Mesendoderm (in vitro differentiated cells): ENCODE results near the gene SORCS2. TPM values are rescaled to one million over a fixed set of nuclear protein-coding genes. Genes with fewer than 3 reads are reported as not detected.

Experiments used
- DNase-seq: peaks from one replicate; pipeline ENCODE4 v3.0.0; 2013
- H2AK5ac ChIP-seq: 2 replicates; pipeline ENCODE4 v1.6.1; 2013; ENCODE audit warnings: low read length, inconsistent platforms
- H2BK120ac ChIP-seq: 2 replicates; pipeline ENCODE4 v1.6.1; 2013; ENCODE audit warnings: low read depth, mild to moderate bottlenecking, low read length, moderate library complexity, mixed read lengths
- H2BK15ac ChIP-seq: replicated peaks from 2 replicates; pipeline ENCODE4 v1.6.1; 2013; ENCODE audit warnings: low read depth, mild to moderate bottlenecking, moderate library complexity
- H2BK5ac ChIP-seq: 2 replicates; pipeline ENCODE4 v1.6.1; 2013; ENCODE audit warnings: low read length, inconsistent platforms
- H3K18ac ChIP-seq: 2 replicates; pipeline ENCODE4 v1.6.1; 2013; ENCODE audit warnings: mild to moderate bottlenecking, low read length, mixed read lengths
- H3K23ac ChIP-seq: one replicate; pipeline ENCODE4 v1.6.1; 2013; ENCODE audit warnings: low read length
- H3K27ac ChIP-seq: 2 replicates; pipeline ENCODE4 v1.5.1; 2013; ENCODE audit warnings: low read depth, mild to moderate bottlenecking, inconsistent platforms, low read length, moderate library complexity
- H3K27me3 ChIP-seq: 2 replicates; pipeline ENCODE4 v1.6.1; 2013; ENCODE audit warnings: low read length, control low read depth, mild to moderate bottlenecking, inconsistent platforms; ENCODE audit not compliant: insufficient read depth, poor library complexity
- H3K36me3 ChIP-seq: 2 replicates; pipeline ENCODE4 v1.6.1; 2013; ENCODE audit warnings: low read length, inconsistent platforms; ENCODE audit not compliant: control insufficient read depth, insufficient read depth
- H3K4ac ChIP-seq: one replicate; pipeline ENCODE4 v1.6.1; 2013; ENCODE audit warnings: low read depth, mild to moderate bottlenecking, low read length, moderate library complexity
- H3K4me1 ChIP-seq: 2 replicates; pipeline ENCODE4 v1.6.1; 2013; ENCODE audit warnings: low read depth, low read length, inconsistent platforms; ENCODE audit not compliant: control insufficient read depth
- H3K4me2 ChIP-seq: 2 replicates; pipeline ENCODE4 v1.6.1; 2013; ENCODE audit warnings: low read length
- H3K4me3 ChIP-seq: 2 replicates; pipeline ENCODE4 v1.5.1; 2013; ENCODE audit warnings: mild to moderate bottlenecking, low read length
- H3K56ac ChIP-seq: one replicate; pipeline ENCODE4 v1.6.1; 2013; ENCODE audit warnings: low read length
- H3K79me1 ChIP-seq: 2 replicates; pipeline ENCODE4 v1.6.1; 2013; ENCODE audit warnings: low read length, inconsistent platforms
- H3K79me2 ChIP-seq: 2 replicates; pipeline ENCODE4 v1.6.1; 2013; ENCODE audit warnings: mild to moderate bottlenecking, low read length; ENCODE audit not compliant: control insufficient read depth, insufficient read depth
- H3K9ac ChIP-seq: 2 replicates; pipeline ENCODE4 v1.6.1; 2013; ENCODE audit warnings: low read length, inconsistent platforms
- H4K5ac ChIP-seq: one replicate; pipeline ENCODE4 v1.6.1; 2013; ENCODE audit warnings: low read length
- H4K8ac ChIP-seq: one replicate; pipeline ENCODE4 v1.6.1; 2013; ENCODE audit warnings: low read depth, mild to moderate bottlenecking, control low read depth, low read length, moderate library complexity
- WGBS: extraction: QIAGEN DNeasy Blood & Tissue Kit; methylation state at CpG from one replicate; pipeline ENCODE4 v1.1.7; 2013; ENCODE audit warnings: low lambda C conversion rate, missing lambda C conversion rate; ENCODE audit not compliant: insufficient coverage; ENCODE audit errors: extremely low coverage; 5-methylcytosine and 5-hydroxymethylcytosine counted together
- small RNA-seq: library from polyadenylated mRNA; stranded (forward); fragments of <200 nt; extraction: miRNeasy Mini kit (QIAGEN cat#:217004); gene quantifications from one replicate; pipeline ENCODE3, GENCODE V24; 2013; ENCODE audit not compliant: insufficient read depth

The SORCS2 gene

GRCh38 chr4:7790023-7790422 is 597.7 kb downstream of the SORCS2 start:
- H3K4me3 ChIP-seq: no peak overlapping the region
- no CpG with 5 or more reads among the region's 2 CpGs for WGBS

GRCh38 chr4:7790999-7791398 is 598.7 kb downstream of the SORCS2 start:
- no peak overlapping the region for H2BK120ac ChIP-seq
- H3K4ac ChIP-seq: no peak overlapping the region
- H4K8ac ChIP-seq: no peak overlapping the region
- H3K23ac ChIP-seq: no peak overlapping the region
- H3K9ac ChIP-seq: no peak overlapping the region
- H3K4me1 ChIP-seq: no peaks in the 10 kb centered on the region
- H3K56ac ChIP-seq: no peak overlapping the region
- no peaks in the 10 kb centered on the region for H3K27me3 ChIP-seq
- peaks cover 5% of the 10 kb centered on the region for H3K36me3 ChIP-seq
- no peak overlapping the region for H2AK5ac ChIP-seq
- no CpG with 5 or more reads among the region's 2 CpGs for WGBS
- no peak overlapping the region for H3K4me3 ChIP-seq
- no peak overlapping the region for H2BK5ac ChIP-seq
- no peak overlapping the region for H2BK15ac ChIP-seq
- H3K79me2 ChIP-seq: no peaks in the 10 kb centered on the region
- no peak overlapping the region for H3K27ac ChIP-seq
- H3K4me2 ChIP-seq: no peak overlapping the region
- H3K79me1 ChIP-seq: no peaks in the 10 kb centered on the region
- H4K5ac ChIP-seq: no peak overlapping the region
- no peak overlapping the region for H3K18ac ChIP-seq
- no peak for DNase-seq

More at GRCh38 chr4:7790023-7790422, 597.7 kb downstream of the SORCS2 start:
- no peak overlapping the region for H4K5ac ChIP-seq
- H3K4me2 ChIP-seq: no peak overlapping the region
- H4K8ac ChIP-seq: no peak overlapping the region
- H3K27me3 ChIP-seq: no peaks in the 10 kb centered on the region
- H3K4ac ChIP-seq: no peak overlapping the region
- no peak for DNase-seq
- H3K27ac ChIP-seq: no peak overlapping the region
- H2BK15ac ChIP-seq: no peak overlapping the region
- no peak overlapping the region for H2BK120ac ChIP-seq
- H3K9ac ChIP-seq: no peak overlapping the region
- no peak overlapping the region for H3K56ac ChIP-seq
- H3K79me1 ChIP-seq: no peaks in the 10 kb centered on the region
- no peak overlapping the region for H2AK5ac ChIP-seq
- no peak overlapping the region for H3K18ac ChIP-seq
- H3K36me3 ChIP-seq: peaks cover 8% of the 10 kb centered on the region
- H3K4me1 ChIP-seq: no peaks in the 10 kb centered on the region
- H3K79me2 ChIP-seq: no peaks in the 10 kb centered on the region
- no peak overlapping the region for H3K23ac ChIP-seq
- H2BK5ac ChIP-seq: no peak overlapping the region

Small RNAs within 50 kb of the gene (small RNA-seq; reads per million reads assigned to genes)
- gene MIR4274 (not detected), gene MIR4798 (0.54 reads per million)
